Measurements from ENCODE around the gene SYT17.

Gene SYT17

DNA sequence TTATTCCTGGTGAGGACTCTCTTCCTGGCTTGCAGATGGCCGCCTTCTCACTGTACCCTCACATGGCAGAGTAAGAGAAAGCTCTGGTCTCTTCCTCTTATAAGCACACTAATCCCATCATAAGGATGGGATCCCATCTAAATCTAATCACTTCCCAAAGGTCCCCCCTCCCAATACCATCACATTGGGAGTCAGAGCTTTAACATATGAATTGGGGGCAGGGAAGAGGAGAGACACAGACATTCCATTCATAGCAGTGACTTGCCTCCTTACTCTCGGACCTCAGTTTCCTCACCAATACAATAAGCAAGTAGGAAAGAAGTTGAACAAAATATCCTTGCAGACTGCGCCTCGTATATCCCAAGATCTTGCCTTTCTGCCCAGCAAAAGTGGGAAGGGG is 119.2 kb downstream of the SYT17 start:
- Histone ChIP-seq H3K79me2 (ENCODE audit: insufficient read depth, low read length) (no peaks in the 10 kb centered on the region), H3K36me3 (ENCODE audit: insufficient read depth, low read length) (no peaks in the 10 kb centered on the region), H3K9me3 (ENCODE audit: low read length) (no peaks in the 10 kb centered on the region), H3K4me2 (ENCODE audit: low read length) (no peak overlapping the region), H3K9ac (ENCODE audit: low read length) (no peak overlapping the region), H4K20me1 (ENCODE audit: insufficient read depth, low read length) (no peaks in the 10 kb centered on the region), H3K27me3 (ENCODE audit: insufficient read depth, low read length) (no peaks in the 10 kb centered on the region), H2AFZ (ENCODE audit: low read length) (no peak overlapping the region), H3K9me2 (ENCODE audit: low read depth, low read length) (no peaks in the 10 kb centered on the region), H3K4me1 (ENCODE audit: insufficient read depth, low read length, severe bottlenecking) (no peaks in the 10 kb centered on the region), H3K27ac (ENCODE audit: low read depth, low read length, poor library complexity, severe bottlenecking) (no peak overlapping the region), H3K4me3 (ENCODE audit: low read depth, low read length, poor library complexity, severe bottlenecking) (no peak overlapping the region), H3F3A (ENCODE audit: insufficient read depth, low read length) (no peaks in the 10 kb centered on the region)
- TF ChIP-seq EZH2 (IDR thresholded peaks at IDR 0.05; ENCODE audit: borderline replicate concordance, low read length) (no peak), CTCF (IDR thresholded peaks at IDR 0.05; ENCODE audit: low read length) (no peak)

DNA sequence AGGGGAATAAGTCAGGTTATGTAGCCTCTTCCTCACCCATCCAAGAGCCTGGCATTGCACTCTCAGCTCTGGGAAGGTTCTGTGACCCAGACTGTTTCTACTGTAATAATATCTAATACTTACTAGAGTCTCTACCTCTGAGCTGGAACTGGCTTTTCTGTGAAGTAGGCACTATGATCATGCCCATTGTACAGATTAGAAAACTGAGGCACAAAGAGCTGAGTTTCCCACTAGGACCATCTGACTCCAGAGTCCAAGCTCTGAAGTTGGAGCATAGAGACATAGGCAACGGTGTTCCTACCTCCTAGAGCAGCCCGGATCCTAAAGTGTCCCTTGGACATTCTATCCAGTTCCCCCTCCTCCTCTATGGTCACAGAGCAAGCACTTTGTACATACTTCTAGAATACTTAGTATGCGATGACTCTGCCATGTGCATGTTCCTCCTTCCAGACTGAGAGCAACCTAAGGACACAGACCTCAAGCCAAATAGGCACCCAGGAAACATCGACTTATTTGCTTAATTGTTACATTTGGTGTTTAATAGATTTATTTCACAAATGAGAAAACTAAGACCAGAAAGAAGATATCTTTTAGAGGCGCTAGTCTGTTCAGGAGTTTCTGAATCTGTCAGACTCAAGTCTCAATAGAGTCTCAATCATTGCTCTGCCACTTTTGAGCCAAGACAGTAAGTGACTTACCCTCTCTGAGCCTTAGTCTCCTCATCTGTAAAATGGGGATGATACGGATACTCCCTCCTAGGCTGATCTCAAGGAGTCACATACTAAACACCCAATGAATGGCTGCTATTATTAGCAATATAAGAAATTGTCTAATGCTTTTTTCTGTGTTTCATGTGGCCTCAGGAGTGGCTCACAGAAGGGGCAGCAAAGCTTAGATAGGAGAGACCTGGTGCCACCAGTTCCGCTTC is 121.1 kb downstream of the SYT17 start:
- TF ChIP-seq CTCF (IDR thresholded peaks at IDR 0.05; ENCODE audit: low read length) (no peak), EZH2 (IDR thresholded peaks at IDR 0.05; ENCODE audit: borderline replicate concordance, low read length) (no peak)
- H4K20me1 ChIP-seq (ENCODE audit: insufficient read depth, low read length), result no peaks in the 10 kb centered on the region
- H3K9me3 ChIP-seq (ENCODE audit: low read length), result no peaks in the 10 kb centered on the region
- H3K79me2 ChIP-seq (ENCODE audit: insufficient read depth, low read length), result no peaks in the 10 kb centered on the region
- H3K36me3 ChIP-seq (ENCODE audit: insufficient read depth, low read length), result no peaks in the 10 kb centered on the region
- peaks cover 5% of the 10 kb centered on the region; the same call in 1 of the 2 replicates for H3K27me3 ChIP-seq (ENCODE audit: insufficient read depth, low read length)
- H3K4me3 ChIP-seq (ENCODE audit: low read depth, low read length, poor library complexity, severe bottlenecking), result no peak overlapping the region
- no peak overlapping the region for H3K4me2 ChIP-seq (ENCODE audit: low read length)
- no peak overlapping the region for H3K27ac ChIP-seq (ENCODE audit: low read depth, low read length, poor library complexity, severe bottlenecking)
- no peak overlapping the region for H2AFZ ChIP-seq (ENCODE audit: low read length)
- no peaks in the 10 kb centered on the region for H3K9me2 ChIP-seq (ENCODE audit: low read depth, low read length)
- no peaks in the 10 kb centered on the region for H3F3A ChIP-seq (ENCODE audit: insufficient read depth, low read length)
- H3K9ac ChIP-seq (ENCODE audit: low read length), result no peak overlapping the region
- no peaks in the 10 kb centered on the region for H3K4me1 ChIP-seq (ENCODE audit: insufficient read depth, low read length, severe bottlenecking)

- Histone ChIP-seq H3K36me3 (ENCODE audit: insufficient read depth, low read length) (no peaks in the 10 kb centered on the region), H3K27ac (ENCODE audit: low read depth, low read length, poor library complexity, severe bottlenecking) (no peak overlapping the region), H3K79me2 (ENCODE audit: insufficient read depth, low read length) (no peaks in the 10 kb centered on the region), H4K20me1 (ENCODE audit: insufficient read depth, low read length) (no peaks in the 10 kb centered on the region), H3F3A (ENCODE audit: insufficient read depth, low read length) (no peaks in the 10 kb centered on the region), H2AFZ (ENCODE audit: low read length) (no peak overlapping the region), H3K9me3 (ENCODE audit: low read length) (no peaks in the 10 kb centered on the region), H3K4me1 (ENCODE audit: insufficient read depth, low read length, severe bottlenecking) (no peaks in the 10 kb centered on the region), H3K9me2 (ENCODE audit: low read depth, low read length) (no peaks in the 10 kb centered on the region), H3K4me2 (ENCODE audit: low read length) (no peak overlapping the region), H3K4me3 (ENCODE audit: low read depth, low read length, poor library complexity, severe bottlenecking) (no peak overlapping the region), H3K27me3 (ENCODE audit: insufficient read depth, low read length) (peaks cover 5% of the 10 kb centered on the region; the same call in 1 of the 2 replicates), H3K9ac (ENCODE audit: low read length) (no peak overlapping the region)
- TF ChIP-seq CTCF (IDR thresholded peaks at IDR 0.05; ENCODE audit: low read length), result no peak
Observed at GRCh38 chr16:19289811-19290485, 121.9 kb downstream of the SYT17 start.

Measured in OCI-LY1 (cell line).